Fibroblast of lung (primary cell): ENCODE results near the gene PLCG1. TPM values are rescaled to one million over a fixed set of nuclear protein-coding genes. Genes with fewer than 3 reads are reported as not detected.

Experiments
- DNase-seq, 2 donors: peaks; one replicate each; pipeline versions ENCODE4 v3.0.0 to v3.0.0-alpha.2; 2010; ENCODE audit warnings: low read depth in 2 of 2
- H2AFZ ChIP-seq: 2 replicates; pipeline ENCODE4 v1.5.1; 2012; ENCODE audit warnings: low read length, control low read depth, inconsistent platforms
- H3K27ac ChIP-seq: 2 replicates; pipeline ENCODE4 v1.5.1; 2011; ENCODE audit warnings: low read length, control low read depth; ENCODE audit not compliant: insufficient read depth
- H3K27me3 ChIP-seq: 2 replicates; pipeline ENCODE4 v1.5.1; 2011; ENCODE audit warnings: mild to moderate bottlenecking, low read length; ENCODE audit not compliant: control insufficient read depth, insufficient read depth
- H3K36me3 ChIP-seq: 2 replicates; pipeline ENCODE4 v1.5.1; 2011; ENCODE audit warnings: low read length; ENCODE audit not compliant: control insufficient read depth, insufficient read depth
- H3K4me1 ChIP-seq: 2 replicates; pipeline ENCODE4 v1.5.1; 2011; ENCODE audit warnings: low read length; ENCODE audit not compliant: control insufficient read depth, insufficient read depth; ENCODE audit errors: extremely low read depth
- H3K4me2 ChIP-seq: 2 replicates; pipeline ENCODE4 v1.5.1; 2011; ENCODE audit warnings: low read length, control low read depth; ENCODE audit not compliant: insufficient read depth; ENCODE audit errors: extremely low read depth
- H3K4me3 ChIP-seq, 4 experiments: fragments of 200-600 bp in 1 of 4; sonication (generic) in 1 of 4; replicated peaks in 1 of 4; 2 replicates each; pipeline ENCODE4 v1.5.1; 2011 to 2016; ENCODE audit warnings: low read length in 4 of 4, low read depth in 3 of 4, mild to moderate bottlenecking in 3 of 4, control low read depth in 2 of 4, inconsistent platforms in 1 of 4, mixed read lengths in 1 of 4; ENCODE audit not compliant: insufficient read depth in 1 of 4; ENCODE audit errors: control extremely low read depth in 1 of 4
- H3K79me2 ChIP-seq: 2 replicates; pipeline ENCODE4 v1.5.1; 2012; ENCODE audit warnings: mild to moderate bottlenecking, low read length, inconsistent platforms; ENCODE audit not compliant: control insufficient read depth, insufficient read depth
- H3K9ac ChIP-seq: 2 replicates; pipeline ENCODE4 v1.5.1; 2011; ENCODE audit warnings: mild to moderate bottlenecking, low read length, control low read depth; ENCODE audit not compliant: insufficient read depth
- H3K9me3 ChIP-seq: 2 replicates; pipeline ENCODE4 v1.5.1; 2012; ENCODE audit warnings: low read depth, low read length; ENCODE audit not compliant: control insufficient read depth, insufficient read depth
- H4K20me1 ChIP-seq: 2 replicates; pipeline ENCODE4 v1.5.1; 2011; ENCODE audit warnings: low read length; ENCODE audit not compliant: control insufficient read depth, insufficient read depth; ENCODE audit errors: extremely low read depth
- EZH2 ChIP-seq: IDR thresholded peaks from 2 replicates; pipeline ENCODE4 v1.5.1; 2012; ENCODE audit warnings: low read length, control low read depth, mild to moderate bottlenecking; ENCODE audit errors: missing control alignments
- polyA plus RNA-seq, 2 donors: library from polyadenylated mRNA; depleted of rRNA in 1 of 2; stranded (reverse) in 1 of 2; unstranded in 1 of 2; fragments of >200 nt; gene quantifications; 2 replicates each; pipeline ENCODE4 v1.2.1, GENCODE V29; 2011 to 2012; ENCODE audit warnings: missing spikeins in 1 of 2
- total RNA-seq: library from RNA; depleted of rRNA; stranded (reverse); fragments of >200 nt; gene quantifications from 2 replicates; pipeline ENCODE4 v1.2.1, GENCODE V29; 2014
- TF ChIP-seq, protein P1 (sequence below), 2 donors: IDR thresholded peaks in 1 of 2; conservative IDR thresholded peaks in 1 of 2; 1 replicate in 1 of 2; 2 replicates in 1 of 2; pipeline ENCODE4 v1.5.1; 2011 to 2012; ENCODE audit warnings: low read length in 2 of 2, control low read depth in 1 of 2, inconsistent platforms in 1 of 2, low read depth in 1 of 2, mild to moderate bottlenecking in 1 of 2

PLCG1 gene
- total and polyA plus RNA-seq, 2 donors (not counting 1 experiment from before 2014, with no cell fraction given): 24.5 to 86.2 TPM

DNA sequence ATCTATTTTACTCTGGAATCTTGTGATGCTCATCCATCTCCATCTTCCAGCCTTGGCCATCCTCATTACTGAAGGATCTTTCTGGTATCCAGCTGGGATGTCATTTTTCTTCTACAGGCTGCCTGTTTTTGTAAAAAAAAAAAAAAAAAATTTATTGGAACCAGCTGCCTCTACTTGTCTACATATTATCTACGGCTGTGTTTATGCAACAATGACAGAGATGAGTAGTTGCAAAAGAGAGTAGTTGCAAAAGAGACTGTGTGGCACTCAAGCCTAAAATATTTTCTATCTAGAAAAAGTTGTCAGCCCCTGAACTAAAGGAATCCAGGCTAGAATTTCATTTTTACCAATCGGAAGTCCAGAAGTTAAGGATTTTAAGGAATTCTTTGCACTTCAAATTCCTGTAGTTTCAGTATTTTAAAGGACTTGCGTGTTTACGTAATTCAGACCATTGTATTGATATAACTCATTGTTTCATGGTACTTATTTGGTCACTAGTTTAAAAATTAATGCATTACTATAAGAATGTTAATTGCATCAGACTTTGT lies 38.6 kb upstream of the PLCG1 start:
- Histone ChIP-seq H3K27ac (no peak overlapping the region), H3K4me3 (no peak overlapping the region), H3K9ac (no peak overlapping the region), H2AFZ (no peak overlapping the region), H3K4me1 (peaks cover 6% of the 10 kb centered on the region), H3K79me2 (no peaks in the 10 kb centered on the region), H3K9me3 (no peaks in the 10 kb centered on the region), H3K27me3 (no peaks in the 10 kb centered on the region), H3K4me2 (no peak overlapping the region), H4K20me1 (no peaks in the 10 kb centered on the region), H3K36me3 (peaks cover 12% of the 10 kb centered on the region)
- peak in 1 of 2 donors; percentile 83 for DNase-seq
- no peak for TF ChIP-seq EZH2
- TF ChIP-seq, protein P1, sequence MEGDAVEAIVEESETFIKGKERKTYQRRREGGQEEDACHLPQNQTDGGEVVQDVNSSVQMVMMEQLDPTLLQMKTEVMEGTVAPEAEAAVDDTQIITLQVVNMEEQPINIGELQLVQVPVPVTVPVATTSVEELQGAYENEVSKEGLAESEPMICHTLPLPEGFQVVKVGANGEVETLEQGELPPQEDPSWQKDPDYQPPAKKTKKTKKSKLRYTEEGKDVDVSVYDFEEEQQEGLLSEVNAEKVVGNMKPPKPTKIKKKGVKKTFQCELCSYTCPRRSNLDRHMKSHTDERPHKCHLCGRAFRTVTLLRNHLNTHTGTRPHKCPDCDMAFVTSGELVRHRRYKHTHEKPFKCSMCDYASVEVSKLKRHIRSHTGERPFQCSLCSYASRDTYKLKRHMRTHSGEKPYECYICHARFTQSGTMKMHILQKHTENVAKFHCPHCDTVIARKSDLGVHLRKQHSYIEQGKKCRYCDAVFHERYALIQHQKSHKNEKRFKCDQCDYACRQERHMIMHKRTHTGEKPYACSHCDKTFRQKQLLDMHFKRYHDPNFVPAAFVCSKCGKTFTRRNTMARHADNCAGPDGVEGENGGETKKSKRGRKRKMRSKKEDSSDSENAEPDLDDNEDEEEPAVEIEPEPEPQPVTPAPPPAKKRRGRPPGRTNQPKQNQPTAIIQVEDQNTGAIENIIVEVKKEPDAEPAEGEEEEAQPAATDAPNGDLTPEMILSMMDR (conservative IDR thresholded peaks at IDR 0.05 in 1 of 2, IDR thresholded peaks at IDR 0.05 in 1 of 2; ENCODE audit: low read depth in 1 of 2, low read length in 2 of 2): no peak

DNA sequence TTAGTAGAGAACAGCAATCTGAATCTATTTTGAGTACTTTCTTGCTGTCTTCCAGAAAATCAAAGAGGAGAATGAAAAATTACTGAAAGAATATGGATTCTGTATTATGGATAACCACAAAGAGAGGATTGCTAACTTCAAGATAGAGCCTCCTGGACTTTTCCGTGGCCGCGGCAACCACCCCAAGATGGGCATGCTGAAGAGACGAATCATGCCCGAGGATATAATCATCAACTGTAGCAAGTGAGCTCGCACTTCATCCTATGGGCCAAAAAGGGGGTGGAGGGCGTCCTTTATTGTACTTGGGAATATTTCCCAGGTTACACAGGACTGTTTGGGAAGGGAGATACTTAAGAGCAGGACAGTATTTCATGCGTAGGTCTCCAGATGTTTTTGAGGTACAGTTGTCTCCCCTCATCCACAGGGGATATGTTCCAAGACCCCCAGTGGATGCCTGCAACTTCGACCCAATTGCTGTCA lies 37.3 kb upstream of the PLCG1 start:
- Histone ChIP-seq H3K27ac (no peak overlapping the region), H3K36me3 (peaks cover 13% of the 10 kb centered on the region), H3K27me3 (no peaks in the 10 kb centered on the region), H4K20me1 (no peaks in the 10 kb centered on the region), H3K4me1 (peaks cover 6% of the 10 kb centered on the region), H3K79me2 (no peaks in the 10 kb centered on the region), H2AFZ (no peak overlapping the region), H3K4me2 (no peak overlapping the region), H3K4me3 (no peak overlapping the region), H3K9ac (no peak overlapping the region), H3K9me3 (no peaks in the 10 kb centered on the region)
- no peak for TF ChIP-seq EZH2
- TF ChIP-seq, protein P1 (conservative IDR thresholded peaks at IDR 0.05 in 1 of 2, IDR thresholded peaks at IDR 0.05 in 1 of 2; ENCODE audit: low read depth in 1 of 2, low read length in 2 of 2): no peak
- DNase-seq: peak in 1 of 2 donors; percentile 22

DNA sequence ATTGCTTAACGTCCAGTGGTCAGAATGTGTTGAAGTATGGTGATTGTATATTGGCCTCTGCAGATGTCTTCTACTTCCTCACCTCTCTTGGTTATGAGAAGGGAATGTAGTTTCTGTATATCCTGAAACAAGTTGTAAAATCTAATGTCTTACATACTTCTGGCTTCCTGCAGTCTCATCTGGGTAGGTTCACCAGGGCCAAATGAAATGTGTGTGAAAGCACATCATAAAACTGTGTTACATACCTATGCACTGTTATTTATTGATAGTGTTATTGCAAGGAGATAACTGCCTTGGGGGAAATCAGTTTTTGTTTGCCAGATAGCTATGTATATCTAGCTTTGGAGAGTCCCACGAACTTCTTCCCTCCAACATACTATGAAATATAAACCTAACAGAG lies 35.7 kb upstream of the PLCG1 start:
- TF ChIP-seq EZH2: no peak
- TF ChIP-seq, protein P1 (conservative IDR thresholded peaks at IDR 0.05 in 1 of 2, IDR thresholded peaks at IDR 0.05 in 1 of 2; ENCODE audit: low read depth in 1 of 2, low read length in 2 of 2): no peak
- peaks cover 15% of the 10 kb centered on the region for H3K36me3 ChIP-seq
- H3K4me3 ChIP-seq: no peak overlapping the region

More for the DNA sequence above, 35.7 kb upstream of the PLCG1 start:
- Histone ChIP-seq H3K9me3 (no peaks in the 10 kb centered on the region), H3K27ac (no peak overlapping the region), H3K9ac (no peak overlapping the region), H2AFZ (no peak overlapping the region), H3K27me3 (no peaks in the 10 kb centered on the region), H3K4me2 (no peak overlapping the region), H4K20me1 (no peaks in the 10 kb centered on the region), H3K4me1 (peaks cover 6% of the 10 kb centered on the region), H3K79me2 (no peaks in the 10 kb centered on the region)
- no peak for DNase-seq
